GM19372 (cell line): ENCODE results near the gene WLS.

Experiments
- ATAC-seq: cut with Tn5 transposase; IDR thresholded peaks from one replicate; pipeline ENCODE4 v1.9.1; 2021; ENCODE audit warnings: mild to moderate bottlenecking, low read depth, moderate library complexity; ENCODE audit not compliant: unreplicated experiment

The WLS gene

DNA sequence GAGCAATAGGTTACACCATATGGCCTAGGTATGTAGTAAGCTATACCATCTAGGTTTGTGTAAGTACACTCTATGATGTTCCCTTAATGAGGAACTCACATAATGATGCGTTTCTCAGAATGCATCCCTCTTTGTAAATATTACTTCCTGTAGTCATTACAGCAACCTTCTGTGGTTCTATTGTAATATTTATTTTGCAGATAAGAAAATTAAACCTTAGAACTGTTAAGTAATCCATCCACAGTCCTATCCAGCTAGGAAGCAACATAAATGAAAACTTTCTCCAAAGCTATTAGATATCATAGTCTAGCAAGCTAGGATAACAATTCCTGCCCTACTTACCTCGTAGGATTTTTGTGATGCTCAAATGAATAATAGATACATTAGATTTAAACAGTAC is 88.7 kb downstream of the WLS start:
- ATAC-seq = no peak

- ATAC-seq = no peak
Observed at GRCh38 chr1:68142461-68142860, 89.9 kb downstream of the WLS start.

DNA sequence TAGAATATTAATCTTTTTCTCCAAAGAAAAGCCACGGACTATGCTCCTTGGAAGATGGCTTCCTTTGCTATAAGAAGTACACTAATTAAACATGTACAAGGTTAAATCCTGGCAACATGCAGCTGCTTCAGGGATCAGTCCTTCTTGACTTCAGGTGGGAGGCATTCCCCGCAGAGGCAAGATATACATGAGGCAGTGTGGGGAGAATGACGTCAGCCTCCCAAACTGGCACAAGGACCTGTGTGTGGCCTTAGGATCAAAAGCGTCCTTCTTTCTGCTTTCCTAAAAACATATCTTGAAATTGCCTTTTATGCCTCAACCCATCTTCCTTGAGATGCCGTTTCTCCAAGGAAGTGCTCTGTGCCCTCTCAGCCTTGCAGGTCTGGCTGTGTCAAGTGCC is 90.3 kb downstream of the WLS start:
- no peak for ATAC-seq

DNA sequence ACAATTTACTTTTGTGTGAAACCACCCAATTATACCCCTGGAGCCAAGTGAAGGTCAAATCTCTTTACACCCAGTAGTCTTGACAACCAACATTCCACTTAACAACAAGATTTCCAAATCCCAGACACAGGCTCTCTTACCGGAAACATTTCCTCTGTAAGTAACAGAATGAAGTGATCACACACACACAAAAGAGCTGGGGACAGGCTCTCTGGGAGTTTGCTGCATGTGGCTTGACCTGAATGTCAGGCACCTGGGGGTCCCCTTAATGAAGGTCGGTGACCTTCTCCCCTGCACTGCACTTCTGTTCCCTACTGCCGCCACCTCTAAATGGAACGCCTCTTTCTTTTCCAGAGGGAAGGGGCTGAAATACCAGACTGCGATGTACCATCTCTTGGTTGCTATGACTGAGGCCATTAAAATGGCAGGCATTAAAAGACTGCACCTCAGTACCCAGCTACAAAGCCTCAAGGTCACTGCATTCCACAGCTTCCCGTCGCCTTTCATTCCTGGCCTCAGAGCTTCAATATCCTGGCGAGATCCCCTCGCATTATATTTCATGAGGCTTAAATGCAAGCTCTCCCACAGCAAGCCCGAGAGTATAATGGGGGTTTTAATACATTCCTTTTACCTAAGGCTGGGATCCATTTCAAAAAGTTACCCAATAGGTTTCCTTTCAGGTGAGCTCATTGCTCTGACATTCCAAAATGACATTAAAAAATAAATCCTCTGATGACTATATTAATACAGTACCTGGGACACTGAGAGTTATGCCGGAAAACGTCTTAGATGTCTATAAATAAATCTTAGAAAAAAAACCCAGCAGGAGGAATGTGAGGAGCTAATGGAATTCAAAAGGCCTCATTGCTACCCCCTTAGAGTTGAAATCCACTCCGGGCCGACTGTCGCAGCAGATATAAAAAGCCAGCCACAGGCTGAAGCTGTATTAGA is 91.0 kb downstream of the WLS start:
- ATAC-seq = no peak

- ATAC-seq = no peak
Observed at GRCh38 chr1:68140536-68140935, 91.8 kb downstream of the WLS start.

DNA sequence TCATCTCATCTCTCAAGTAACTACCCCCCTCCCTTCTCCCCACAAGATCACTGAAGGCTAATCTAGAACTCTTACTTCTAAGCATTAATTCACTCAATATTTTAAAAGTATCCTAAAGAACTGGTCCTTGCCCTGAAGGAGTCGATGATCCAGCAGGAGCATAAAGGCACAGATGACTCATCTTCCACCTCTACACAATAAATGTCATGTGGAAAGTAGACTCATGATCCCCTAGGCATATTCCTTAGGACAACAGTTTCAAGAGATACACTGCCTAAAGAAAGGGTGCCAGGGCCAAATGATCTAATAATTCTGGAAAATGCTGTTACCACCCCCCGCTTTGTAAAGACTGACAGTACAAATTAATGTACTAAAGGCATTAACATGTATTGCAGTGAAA is 96.1 kb downstream of the WLS start:
- no peak for ATAC-seq

DNA sequence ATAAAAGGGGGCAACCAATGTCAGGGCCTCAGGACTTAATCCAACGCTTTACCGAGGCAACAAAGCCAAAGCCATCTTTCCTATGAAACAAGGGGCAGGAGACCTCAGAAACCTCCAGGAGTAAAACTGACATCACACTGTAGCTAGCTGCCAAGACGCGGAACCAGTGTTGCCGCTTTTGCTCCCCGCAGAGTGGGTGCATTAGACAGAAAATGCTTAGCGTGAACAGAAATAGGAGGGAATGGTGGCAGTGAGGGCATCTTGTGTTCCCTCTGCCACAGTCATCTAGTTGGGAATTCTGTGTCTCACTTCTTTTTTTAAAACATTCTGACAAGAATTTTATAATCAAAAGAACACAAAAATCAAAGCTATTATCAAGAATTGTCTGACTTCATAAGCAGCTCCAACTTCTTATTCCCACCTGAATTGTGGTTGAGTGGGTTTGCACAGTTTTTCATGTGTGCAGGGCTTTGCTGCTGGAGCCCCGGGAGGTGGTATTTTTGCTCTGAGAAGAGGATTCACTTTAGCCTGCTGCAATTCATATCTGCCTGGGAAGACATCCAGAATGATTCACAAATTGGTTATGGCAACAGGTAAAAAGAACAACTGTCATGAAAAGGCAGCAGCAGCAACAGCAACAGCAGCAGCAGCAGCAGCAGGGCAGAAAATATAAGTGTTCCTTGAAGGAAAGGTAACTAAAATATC is 99.7 kb downstream of the WLS start:
- ATAC-seq = no peak

- no peak for ATAC-seq
Observed at GRCh38 chr1:68131261-68131660, 101.1 kb downstream of the WLS start.

GRCh38 chr1:68129536-68130250 is 102.6 kb downstream of the WLS start:
- ATAC-seq = no peak

DNA sequence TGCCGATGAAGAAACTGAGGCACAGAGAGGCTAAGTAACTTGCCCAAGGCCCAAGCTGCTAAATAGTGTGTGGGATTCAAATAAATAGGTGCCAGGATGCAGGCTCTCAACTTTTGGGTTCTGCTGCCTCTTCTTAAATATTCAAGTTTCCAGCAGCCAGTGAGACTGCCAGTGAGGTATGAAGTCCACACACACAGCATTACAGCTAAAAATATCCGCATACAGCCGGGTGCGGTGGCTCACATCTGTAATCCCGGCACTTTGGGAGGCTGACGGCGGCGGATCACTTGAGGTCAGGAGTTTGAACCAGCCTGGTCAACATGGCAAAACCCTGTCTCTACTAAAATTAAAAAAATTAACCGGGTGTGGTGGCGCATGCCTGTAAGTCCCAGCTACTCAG is 103.5 kb downstream of the WLS start:
- no peak for ATAC-seq

GRCh38 chr1:68128157-68128556 is 104.2 kb downstream of the WLS start:
- peak; percentile 78 for ATAC-seq

DNA sequence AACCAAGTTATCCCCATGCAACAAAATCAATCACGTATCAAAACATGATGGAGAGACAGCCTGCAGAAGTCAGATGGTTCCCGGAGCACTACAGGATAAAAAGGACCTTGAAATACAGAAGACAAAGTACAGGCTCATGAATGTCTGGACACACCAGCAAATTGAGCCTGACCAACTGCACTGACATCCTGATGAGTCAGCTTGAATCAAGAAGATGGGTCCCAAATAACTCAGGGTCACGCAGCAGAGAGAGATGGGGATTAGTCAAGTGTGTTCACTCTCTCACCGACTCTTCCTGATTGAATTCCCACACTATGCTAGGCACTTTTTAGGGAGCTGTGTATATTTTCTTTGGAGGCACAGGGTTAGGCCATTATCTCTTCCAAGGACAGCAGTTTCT is 110.8 kb downstream of the WLS start:
- ATAC-seq = no peak

DNA sequence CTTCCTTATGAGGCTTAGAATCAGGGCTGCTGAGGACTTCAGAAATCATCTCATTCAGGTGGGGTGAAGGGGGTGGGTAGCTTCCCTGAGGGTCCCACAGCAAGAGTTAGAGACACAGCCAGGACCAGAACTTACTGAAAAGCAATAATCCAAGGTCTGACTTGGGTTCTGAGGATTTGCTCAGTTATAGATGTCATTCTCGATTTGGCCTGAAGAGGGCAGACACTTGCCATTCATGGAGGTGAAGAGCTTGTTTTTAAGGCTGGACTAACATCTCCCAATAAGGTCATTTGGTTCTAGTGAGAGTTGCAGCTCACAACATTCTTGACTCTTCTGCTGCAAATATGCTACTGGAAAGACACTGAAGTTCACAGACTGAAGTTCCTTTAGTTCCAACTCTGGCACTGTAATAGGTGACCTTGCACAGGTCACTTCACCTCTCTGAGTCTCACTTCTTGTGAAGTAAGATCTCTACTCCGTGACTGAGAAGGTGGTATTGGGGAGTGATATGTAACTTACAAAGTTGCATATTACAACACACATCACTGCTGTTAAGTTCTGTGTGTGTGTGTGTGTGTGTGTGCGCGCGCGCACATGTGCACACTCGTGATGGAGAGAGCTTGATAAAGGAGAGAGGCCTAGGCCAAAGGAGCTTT is 112.1 kb downstream of the WLS start:
- peak; percentile 66 for ATAC-seq

DNA sequence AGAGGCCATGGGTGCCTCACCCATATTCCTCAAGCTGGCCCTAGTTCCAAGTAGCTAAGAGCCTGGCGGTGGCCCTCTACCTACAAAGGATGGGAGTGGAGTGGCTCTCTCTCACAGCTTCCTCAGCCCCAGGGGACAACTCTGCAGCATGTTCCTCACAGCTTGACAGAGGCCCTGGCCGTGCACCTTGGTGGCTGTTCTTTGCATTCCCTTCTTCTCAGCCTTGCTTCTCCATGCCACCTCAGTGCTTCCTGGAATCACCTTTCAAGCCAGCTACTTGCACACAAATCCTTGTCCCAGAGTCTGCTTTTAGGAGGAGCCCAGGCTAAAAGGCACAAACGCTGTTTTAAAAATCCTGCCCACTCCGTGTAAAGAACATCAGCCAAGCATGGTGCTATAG is 112.9 kb downstream of the WLS start:
- ATAC-seq = no peak

DNA sequence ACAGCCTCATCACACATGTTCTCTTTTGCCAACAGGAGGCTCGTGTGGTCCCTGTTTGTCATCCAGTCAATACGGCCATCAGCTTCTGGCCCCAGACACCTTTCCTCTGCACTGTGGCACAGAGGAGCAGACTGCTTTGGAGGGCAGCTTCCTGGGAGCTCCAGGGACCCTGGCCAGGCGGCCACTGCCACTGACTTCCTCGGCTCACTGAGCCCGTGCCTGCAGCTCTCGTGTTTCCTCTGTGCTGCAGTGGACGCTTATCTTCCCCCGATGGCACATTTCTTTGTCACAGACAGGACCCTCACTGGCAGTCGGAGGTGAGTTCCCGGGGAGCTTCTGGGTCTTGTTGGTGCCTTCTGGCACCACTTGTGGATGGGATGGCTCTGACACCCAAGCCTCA is 114.9 kb downstream of the WLS start:
- ATAC-seq = no peak

DNA sequence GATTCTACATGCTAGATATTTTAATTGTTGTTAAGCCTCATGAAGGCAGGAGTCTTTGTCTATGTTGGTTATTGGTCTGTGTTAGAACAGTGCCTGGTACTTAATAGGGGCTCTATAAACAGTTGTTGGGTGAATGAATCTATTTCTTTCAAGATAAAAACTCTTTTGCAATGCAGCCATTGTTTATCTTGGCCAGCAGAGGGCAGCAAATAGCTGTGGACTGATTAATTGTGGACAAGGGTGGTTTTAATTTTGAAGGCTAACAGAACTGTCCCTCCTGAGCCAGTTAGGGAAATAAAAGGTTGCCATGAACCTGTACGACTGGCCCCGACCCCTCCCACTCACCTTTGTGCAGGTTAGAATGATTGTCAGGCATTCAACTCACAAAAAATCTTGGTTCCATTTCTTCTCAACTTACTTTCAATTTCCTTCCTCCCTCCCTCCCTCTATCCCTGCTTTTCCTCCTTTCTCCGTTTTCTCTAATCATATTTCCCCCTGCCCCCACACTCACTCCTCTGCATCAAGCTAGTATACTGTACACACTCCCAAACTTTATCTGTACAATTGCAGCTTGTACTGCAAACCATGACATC is 115.6 kb downstream of the WLS start:
- ATAC-seq = no peak

- no peak for ATAC-seq
Observed at GRCh38 chr1:68115308-68115707, 117.0 kb downstream of the WLS start.

- ATAC-seq = no peak
Observed at GRCh38 chr1:68113966-68114365, 118.4 kb downstream of the WLS start.

- ATAC-seq = no peak
Observed at GRCh38 chr1:68112835-68113243, 119.5 kb downstream of the WLS start.
